OCI-LY7 (cell line): Measurements from ENCODE around the gene LIPT2. TPM values are rescaled to one million over a fixed set of nuclear protein-coding genes. Genes with fewer than 3 reads are reported as not detected.
"Not testable (repeated sequence)": the region's sequence is repeated elsewhere in the genome, so short reads cannot be mapped to it uniquely, and the experiment has no call there.

Experiments
- BruUV-seq: library from RNA; stranded (reverse); fragments of 400-500 nt; replicated peaks from 2 replicates; lab custom pipeline; 2021; lab: Mats Ljungman, UMichigan
- CTCF ChIA-PET: fragments of 300-600 bp; sonication (Branson Sonifier 250); formaldehyde crosslinking; loops from one replicate; lab custom pipeline; 2022; ENCODE audit warnings: antibody characterized with exemption; ENCODE audit not compliant: unreplicated experiment; lab: Charles Lee
- POLR2A ChIA-PET: fragments of 300-600 bp; sonication (Branson Sonifier 250); formaldehyde crosslinking; loops from one replicate; lab custom pipeline; 2022; ENCODE audit warnings: antibody characterized with exemption; lab: Charles Lee
- DNase-seq: peaks from one replicate; pipeline ENCODE4 v3.0.0-alpha.2; 2015; ENCODE audit warnings: low spot score
- H2AFZ ChIP-seq: fragments of 200-600 bp; sonication (generic), shearing (Covaris generic); 2 replicates; pipeline ENCODE4 v1.6.1; 2014; ENCODE audit warnings: mild to moderate bottlenecking, antibody characterized with exemption, low read length, moderate library complexity
- H3K27ac ChIP-seq: fragments of 200-600 bp; sonication (generic); 2 replicates; pipeline ENCODE4 v1.5.1; 2014; ENCODE audit warnings: mixed run types, low read depth, mild to moderate bottlenecking, moderate library complexity, low read length, inconsistent platforms; ENCODE audit not compliant: poor library complexity, severe bottlenecking
- H3K36me3 ChIP-seq: fragments of 200-600 bp; sonication (generic); 2 replicates; pipeline ENCODE4 v1.6.1; 2014; ENCODE audit warnings: mild to moderate bottlenecking, antibody characterized with exemption, low read length, moderate library complexity, mixed read lengths; ENCODE audit not compliant: insufficient read depth
- H3K4me1 ChIP-seq: fragments of 200-600 bp; sonication (generic); 2 replicates; pipeline ENCODE4 v1.5.1; 2014; ENCODE audit warnings: mild to moderate bottlenecking, low read length; ENCODE audit not compliant: insufficient read depth, poor library complexity, severe bottlenecking
- H3K4me2 ChIP-seq: fragments of 200-600 bp; sonication (generic); 2 replicates; pipeline ENCODE4 v1.6.1; 2014; ENCODE audit warnings: mild to moderate bottlenecking, low read length
- H3K4me3 ChIP-seq: fragments of 200-600 bp; sonication (generic); 2 replicates; pipeline ENCODE4 v1.5.1; 2014; ENCODE audit warnings: mild to moderate bottlenecking, low read depth, low read length; ENCODE audit not compliant: poor library complexity, severe bottlenecking
- H3K79me2 ChIP-seq: fragments of 200-600 bp; sonication (generic); 2 replicates; pipeline ENCODE4 v1.6.1; 2016; ENCODE audit warnings: low read depth, mild to moderate bottlenecking, low read length, moderate library complexity, mixed read lengths; ENCODE audit not compliant: insufficient read depth
- H3K9me2 ChIP-seq: fragments of 200-600 bp; sonication (generic); 2 replicates; pipeline ENCODE4 v1.6.1; 2016; ENCODE audit warnings: mild to moderate bottlenecking, low read length, mixed read lengths; ENCODE audit not compliant: insufficient read depth
- H3K9me3 ChIP-seq: fragments of 200-600 bp; sonication (generic); 2 replicates; pipeline ENCODE4 v1.6.1; 2014; ENCODE audit warnings: mild to moderate bottlenecking, mixed run types, low read length, mixed read lengths
- H4K20me1 ChIP-seq: fragments of 200-600 bp; sonication (generic); 2 replicates; pipeline ENCODE4 v1.6.1; 2014; ENCODE audit warnings: mild to moderate bottlenecking, antibody characterized with exemption, low read length, moderate library complexity, mixed read lengths; ENCODE audit not compliant: insufficient read depth
- EZH2phosphoT487 ChIP-seq: fragments of 200-600 bp; sonication (generic); IDR thresholded peaks from 2 replicates; pipeline ENCODE4 v1.6.1; 2018; ENCODE audit warnings: low read depth, borderline replicate concordance, mild to moderate bottlenecking, mixed run types, antibody characterized with exemption, low read length, moderate library complexity, mixed read lengths
- intact Hi-C: fragments of 100-400 bp; cut with micrococcal nuclease; formaldehyde crosslinking; loops from one replicate; pipeline ENCODE4 v1.10.0; 2022; ENCODE audit not compliant: unreplicated experiment
- total RNA-seq, 2 experiments: library from RNA; depleted of rRNA in 1 of 2; stranded (reverse); fragments of >200 nt in 1 of 2; shearing (Covaris generic) in 1 of 2; gene quantifications; 2 replicates each; pipeline ENCODE4 v1.2.3, GENCODE V29; 2014 to 2022
- TF ChIP-seq, protein P1 (sequence below): fragments of 200-600 bp; sonication (generic); conservative IDR thresholded peaks from 2 replicates; pipeline ENCODE4 v1.5.1; 2014; ENCODE audit warnings: mild to moderate bottlenecking, antibody characterized with exemption, low read length, moderate library complexity, mixed read lengths

Gene LIPT2
- total RNA-seq, 2 experiments from 2014 or later: 10.9 to 14.3 TPM

- intact Hi-C loops: no loop called here
- no peaks in the 10 kb centered on the region for H3K36me3 ChIP-seq
- TF ChIP-seq EZH2phosphoT487: no peak
- TF ChIP-seq, protein P1, sequence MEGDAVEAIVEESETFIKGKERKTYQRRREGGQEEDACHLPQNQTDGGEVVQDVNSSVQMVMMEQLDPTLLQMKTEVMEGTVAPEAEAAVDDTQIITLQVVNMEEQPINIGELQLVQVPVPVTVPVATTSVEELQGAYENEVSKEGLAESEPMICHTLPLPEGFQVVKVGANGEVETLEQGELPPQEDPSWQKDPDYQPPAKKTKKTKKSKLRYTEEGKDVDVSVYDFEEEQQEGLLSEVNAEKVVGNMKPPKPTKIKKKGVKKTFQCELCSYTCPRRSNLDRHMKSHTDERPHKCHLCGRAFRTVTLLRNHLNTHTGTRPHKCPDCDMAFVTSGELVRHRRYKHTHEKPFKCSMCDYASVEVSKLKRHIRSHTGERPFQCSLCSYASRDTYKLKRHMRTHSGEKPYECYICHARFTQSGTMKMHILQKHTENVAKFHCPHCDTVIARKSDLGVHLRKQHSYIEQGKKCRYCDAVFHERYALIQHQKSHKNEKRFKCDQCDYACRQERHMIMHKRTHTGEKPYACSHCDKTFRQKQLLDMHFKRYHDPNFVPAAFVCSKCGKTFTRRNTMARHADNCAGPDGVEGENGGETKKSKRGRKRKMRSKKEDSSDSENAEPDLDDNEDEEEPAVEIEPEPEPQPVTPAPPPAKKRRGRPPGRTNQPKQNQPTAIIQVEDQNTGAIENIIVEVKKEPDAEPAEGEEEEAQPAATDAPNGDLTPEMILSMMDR: no peak
- no peaks in the 10 kb centered on the region for H3K79me2 ChIP-seq
- ChIA-PET CTCF (no interaction called here), POLR2A (interaction anchor here (0.6 kb wide), 1 partner anchor 166 kb away, joined by 4 read pairs; no protein-coding TSS in a partner anchor)
- no peak overlapping the region for H3K27ac ChIP-seq
- H2AFZ ChIP-seq: no peak overlapping the region
- no TSS peak for BruUV-seq
- H4K20me1 ChIP-seq: no peaks in the 10 kb centered on the region
- no peaks in the 10 kb centered on the region for H3K4me1 ChIP-seq
- no peak overlapping the region for H3K4me3 ChIP-seq
- H3K9me2 ChIP-seq: no peaks in the 10 kb centered on the region
- peak; percentile 10 for DNase-seq
- no peak overlapping the region for H3K4me2 ChIP-seq
- peaks cover 13% of the 10 kb centered on the region for H3K9me3 ChIP-seq
Measured at GRCh38 chr11:74540270-74540669, 46.7 kb upstream of the LIPT2 start.

GRCh38 chr11:74538680-74539079 lies 45.2 kb upstream of the LIPT2 start:
- H3K4me3 ChIP-seq: no peak overlapping the region
- H3K9me2 ChIP-seq: no peaks in the 10 kb centered on the region
- no peak for DNase-seq
- CTCF ChIA-PET: no interaction called here
- no peaks in the 10 kb centered on the region for H3K4me1 ChIP-seq
- no TSS peak for BruUV-seq
- H3K79me2 ChIP-seq: no peaks in the 10 kb centered on the region
- H3K4me2 ChIP-seq: no peak overlapping the region
- H2AFZ ChIP-seq: no peak overlapping the region
- H3K9me3 ChIP-seq: no peaks in the 10 kb centered on the region
- H3K27ac ChIP-seq: no peak overlapping the region
- no peaks in the 10 kb centered on the region for H3K36me3 ChIP-seq
- intact Hi-C loops: no loop called here
- POLR2A ChIA-PET: no interaction called here
- H4K20me1 ChIP-seq: no peaks in the 10 kb centered on the region
- TF ChIP-seq, protein P1: no peak
- TF ChIP-seq EZH2phosphoT487: no peak

DNA sequence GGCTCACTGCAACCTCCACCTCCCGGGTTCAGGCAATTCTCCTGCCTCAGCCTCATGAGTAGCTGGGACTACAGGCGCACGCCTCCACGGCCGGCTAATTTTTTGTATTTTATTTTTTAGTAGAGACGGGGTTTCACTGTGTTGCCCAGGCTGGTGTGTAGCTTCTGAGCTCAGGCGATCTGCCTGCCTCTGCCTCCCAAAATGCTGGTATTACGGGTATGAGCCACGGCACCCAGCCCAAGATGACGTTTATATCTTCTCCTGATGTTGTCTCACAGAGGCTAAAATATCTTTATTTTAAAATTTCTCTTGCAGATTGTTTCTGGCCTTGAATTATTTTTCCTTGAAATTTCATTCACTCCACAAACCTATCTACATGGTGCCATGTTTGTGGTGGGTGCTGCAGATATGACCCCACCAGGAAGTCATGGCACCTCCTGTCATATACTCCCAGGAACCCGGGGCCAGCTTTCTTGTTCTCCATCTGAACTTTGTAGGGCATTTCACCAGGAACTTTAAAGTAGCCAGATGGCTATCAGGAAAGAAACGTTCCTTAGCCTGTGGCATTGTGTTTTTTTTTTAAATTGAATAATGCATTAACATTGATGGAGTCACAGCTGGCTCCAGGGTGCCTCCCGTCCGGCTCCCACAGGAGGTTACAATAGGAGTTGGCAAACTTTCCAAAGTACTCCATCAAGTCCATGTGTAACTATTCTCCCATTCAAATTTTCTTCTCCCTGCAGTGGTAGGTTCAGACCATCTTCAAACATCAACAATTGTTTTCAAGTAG lies 42.0 kb upstream of the LIPT2 start:
- H3K36me3 ChIP-seq: no peaks in the 10 kb centered on the region
- TF ChIP-seq, protein P1: no peak
- no peak for TF ChIP-seq EZH2phosphoT487
- intact Hi-C loops: no loop called here
- H3K4me3 ChIP-seq: no peak overlapping the region
- no peak overlapping the region for H3K27ac ChIP-seq
- no peak for DNase-seq
- POLR2A ChIA-PET: interaction anchor here (1.0 kb wide), 1 partner anchor 12 kb away, joined by 3 read pairs; no protein-coding TSS in a partner anchor
- no TSS peak for BruUV-seq
- no peak overlapping the region for H2AFZ ChIP-seq
- H3K79me2 ChIP-seq: no peaks in the 10 kb centered on the region
- H4K20me1 ChIP-seq: no peaks in the 10 kb centered on the region
- no peaks in the 10 kb centered on the region for H3K9me2 ChIP-seq
- H3K4me2 ChIP-seq: no peak overlapping the region
- CTCF ChIA-PET: interaction anchor here (0.5 kb wide), 1 partner anchor 81 kb away, joined by 6 read pairs; no protein-coding TSS in a partner anchor
- H3K4me1 ChIP-seq: no peaks in the 10 kb centered on the region
- no peaks in the 10 kb centered on the region for H3K9me3 ChIP-seq

DNA sequence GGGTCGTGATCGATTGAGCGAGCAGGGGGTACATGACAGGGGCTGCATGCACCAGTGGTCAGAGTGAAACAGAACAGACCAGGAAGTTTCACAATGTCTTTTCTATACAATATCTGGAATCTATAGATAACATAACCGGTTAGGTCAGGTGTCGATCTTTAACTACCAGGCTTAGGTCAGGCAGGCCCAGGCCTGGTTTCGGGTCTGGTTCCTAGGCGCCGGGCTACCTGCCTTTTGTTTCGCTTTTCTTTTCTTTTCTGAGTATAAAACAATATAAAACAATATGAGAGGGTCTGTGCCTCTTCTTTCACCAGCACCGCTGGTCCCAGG lies 41.4 kb upstream of the LIPT2 start:
- H3K9me2 ChIP-seq, H2AFZ ChIP-seq, DNase-seq, H3K4me3 ChIP-seq, H3K79me2 ChIP-seq, H4K20me1 ChIP-seq, H3K27ac ChIP-seq, H3K9me3 ChIP-seq, H3K36me3 ChIP-seq, H3K4me1 ChIP-seq, BruUV-seq, intact Hi-C loops, POLR2A ChIA-PET, H3K4me2 ChIP-seq, CTCF ChIA-PET: not testable (repeated sequence)
